Fibroblast of skin of abdomen (primary cell): ENCODE data around the gene KRT82.
"Not testable (repeated sequence)": the region's sequence is repeated elsewhere in the genome, so short reads cannot be mapped to it uniquely, and the experiment has no call there.

Experiments
- DNase-seq: peaks from one replicate; pipeline ENCODE4 v3.0.0-alpha.2; 2013

The KRT82 gene

DNA sequence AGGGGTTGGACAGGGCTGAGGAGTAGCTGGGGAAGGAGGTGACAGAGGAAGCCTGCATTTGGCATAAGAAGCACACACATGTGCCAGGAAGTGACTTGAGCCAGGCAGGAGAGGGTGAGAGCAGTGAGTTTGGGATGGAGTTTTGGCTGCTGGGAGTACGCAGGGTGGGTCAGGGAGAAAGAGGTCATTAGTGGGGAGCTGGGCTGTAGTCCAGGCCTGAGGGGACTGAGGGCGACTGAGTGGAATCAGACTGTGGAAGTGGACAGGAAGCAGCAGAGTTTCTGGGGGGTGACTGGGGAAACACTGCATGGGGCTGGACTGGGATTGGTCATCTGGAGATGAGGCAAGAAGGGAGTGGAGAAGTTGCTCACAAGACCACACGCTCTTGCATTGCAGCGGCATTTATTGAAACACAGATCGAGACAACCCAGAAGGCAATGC lies 46.5 kb downstream of the KRT82 start:
- DNase-seq = no peak

DNA sequence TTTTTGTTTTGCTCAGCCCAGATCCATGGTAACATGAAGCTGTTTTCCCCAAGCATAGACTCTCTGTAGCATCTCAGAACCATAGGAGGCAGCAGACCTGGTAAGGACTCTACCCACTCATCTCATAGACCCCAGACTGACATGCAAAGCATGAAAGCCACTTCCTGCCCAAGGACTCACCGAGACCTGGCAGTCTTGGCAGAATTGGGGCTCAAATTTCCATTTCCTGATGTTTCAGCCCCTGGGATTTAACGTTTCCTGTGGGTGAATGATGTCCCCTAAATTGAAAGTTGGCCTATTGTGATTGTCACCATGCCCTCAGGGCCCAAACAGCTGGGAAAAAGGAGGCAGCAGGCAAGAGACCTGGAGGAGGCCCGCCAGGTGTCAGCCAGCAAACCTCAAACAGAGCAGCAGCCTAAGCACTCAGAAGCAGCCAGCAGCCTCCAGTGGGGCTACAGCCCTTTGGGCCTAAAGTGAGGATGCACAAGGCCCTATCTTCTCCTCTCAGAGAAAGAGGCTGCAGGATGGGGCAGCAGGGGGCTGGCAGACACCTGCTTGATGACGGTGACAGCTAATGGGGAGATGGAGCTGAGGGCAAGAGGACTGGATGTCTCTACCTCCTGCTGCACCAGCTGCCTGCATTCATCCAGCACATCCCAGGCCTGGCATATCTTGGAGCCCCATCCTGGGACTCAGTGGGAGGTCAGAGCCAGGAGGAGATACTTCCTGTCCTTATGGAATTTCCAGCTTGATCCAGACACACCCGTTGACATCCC lies 47.4 kb downstream of the KRT82 start:
- peak; percentile 2 for DNase-seq

DNA sequence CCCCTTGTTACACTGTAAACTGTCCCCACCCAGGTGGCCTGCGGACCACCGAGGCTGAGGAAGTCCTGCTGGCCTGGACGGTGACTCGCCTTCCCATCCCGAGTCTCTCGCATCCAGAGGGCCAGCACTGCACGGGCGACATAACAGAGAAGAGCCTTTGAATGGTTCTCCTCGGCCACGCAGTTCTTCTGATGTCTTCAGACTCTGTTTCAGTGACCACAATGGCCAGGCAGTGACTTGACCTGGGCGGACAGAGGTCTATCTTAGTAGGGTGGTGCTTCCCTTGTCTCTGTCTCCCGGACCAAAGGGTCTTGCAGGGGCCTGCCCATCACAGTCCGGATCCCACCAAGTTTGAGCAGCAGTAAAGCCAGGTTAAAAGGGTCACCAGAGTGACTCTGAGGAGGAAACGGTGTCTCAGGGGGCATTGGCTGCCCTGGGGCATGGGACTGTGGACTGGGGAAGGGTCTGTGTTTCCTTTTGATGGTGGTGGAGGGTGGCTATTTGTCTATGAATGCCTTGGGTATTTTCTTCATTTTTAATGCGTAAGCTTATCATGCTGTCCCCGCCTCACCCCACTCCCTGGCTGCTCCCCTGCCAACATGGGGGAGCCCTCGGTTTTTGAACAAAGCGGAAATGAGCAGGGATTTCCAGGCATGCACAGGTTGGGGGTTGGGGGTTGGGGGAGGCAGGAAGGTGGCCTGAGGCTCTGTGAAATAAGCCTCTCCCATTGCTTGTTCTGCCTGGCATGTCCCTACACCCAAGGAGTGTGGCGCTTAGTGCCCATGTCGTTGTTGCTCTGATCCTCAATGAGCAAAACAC lies 49.2 kb downstream of the KRT82 start:
- DNase-seq = no peak

DNA sequence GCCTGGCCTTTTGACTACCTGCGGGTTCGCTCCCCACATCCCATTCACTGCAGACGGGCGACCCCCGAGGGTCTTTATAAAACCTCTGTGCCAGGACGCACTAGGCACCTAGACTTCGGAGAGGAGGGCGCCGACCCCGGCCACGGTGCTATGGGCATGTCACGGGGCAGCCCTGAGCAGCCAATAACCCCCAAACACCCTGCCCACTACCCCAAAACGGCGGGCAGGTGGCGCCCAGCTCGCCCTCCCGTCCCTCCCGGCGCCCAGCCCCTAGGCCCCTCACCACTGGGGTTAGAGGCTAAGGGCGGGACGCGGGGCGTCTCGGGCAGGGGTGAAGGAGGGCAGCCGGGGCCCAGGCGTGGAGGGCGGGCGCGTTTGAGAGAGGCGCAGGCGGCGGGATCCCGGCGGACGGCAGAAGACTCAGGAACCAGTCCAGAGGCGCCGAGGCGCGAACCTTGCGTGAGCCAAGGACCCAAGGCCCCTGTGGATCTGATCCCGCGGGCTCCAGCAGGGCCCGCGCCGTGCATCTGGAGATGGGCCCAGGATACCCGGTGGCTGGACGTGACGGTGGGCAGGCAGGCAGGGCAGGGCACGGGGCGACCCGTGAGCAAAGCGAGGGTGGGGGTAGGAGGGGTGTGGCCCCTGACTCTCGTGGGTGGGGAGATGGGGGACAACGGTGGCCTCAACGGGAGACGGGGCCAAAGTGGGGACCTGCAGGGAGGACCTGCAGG lies 49.9 kb downstream of the KRT82 start:
- DNase-seq = no peak

DNA sequence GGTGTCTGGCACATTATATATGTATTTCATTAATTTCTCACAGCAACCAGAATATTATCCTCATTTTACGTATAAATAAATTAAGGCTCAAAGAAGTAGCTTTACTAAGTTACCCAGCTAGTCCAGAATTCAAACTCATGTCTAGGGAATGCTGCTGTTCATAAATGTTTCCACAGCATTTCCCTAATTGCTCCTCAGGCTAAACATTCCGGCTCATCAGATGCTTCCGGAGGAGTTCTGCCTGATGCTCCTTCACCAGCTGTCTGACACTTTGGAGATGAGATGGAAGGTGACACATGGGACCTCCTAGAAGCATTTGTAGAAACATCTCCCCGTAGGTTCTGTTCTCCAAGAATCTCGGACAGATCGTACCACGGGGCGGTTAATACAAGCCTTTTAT lies 51.0 kb downstream of the KRT82 start:
- DNase-seq = peak; percentile 2

DNA sequence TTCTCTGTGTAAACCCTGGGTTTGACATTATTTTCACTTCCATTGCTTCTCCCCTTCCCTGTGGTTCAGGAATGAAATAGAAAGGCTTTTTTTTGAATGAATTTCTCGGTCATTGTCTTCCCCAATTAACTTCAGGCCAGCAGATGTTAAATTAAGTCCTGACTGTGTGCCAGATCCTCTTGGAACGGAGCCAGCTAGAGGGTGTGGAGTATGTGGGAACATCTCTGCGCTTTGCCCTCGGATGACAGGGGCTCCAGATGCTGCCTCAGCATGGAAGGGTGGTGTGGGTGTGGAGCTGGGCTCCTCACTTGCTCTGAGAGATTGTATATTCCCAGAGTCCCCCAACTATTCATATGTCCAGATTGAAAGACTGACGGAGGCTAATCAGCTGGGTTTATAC lies 51.9 kb downstream of the KRT82 start:
- DNase-seq = no peak

DNA sequence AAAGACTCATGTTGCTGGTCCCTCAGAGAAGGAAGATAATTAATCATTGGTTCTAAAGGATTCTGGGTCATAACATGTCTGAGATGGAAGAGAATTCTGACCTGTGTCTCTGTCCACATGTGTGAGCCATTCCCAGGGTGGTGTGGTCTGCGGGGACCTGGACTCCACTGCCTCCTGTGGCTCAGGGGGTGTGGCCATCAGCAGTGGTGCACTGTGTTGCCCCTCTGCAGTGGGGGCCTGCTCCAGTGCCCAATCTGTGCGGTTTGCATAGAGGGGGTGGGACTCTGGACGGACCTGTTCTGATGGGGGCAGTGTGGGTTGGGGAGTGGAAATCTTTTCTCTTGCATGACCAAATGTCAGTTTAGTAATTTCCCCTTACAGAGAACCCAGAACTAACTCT lies 52.4 kb downstream of the KRT82 start:
- DNase-seq = no peak

DNA sequence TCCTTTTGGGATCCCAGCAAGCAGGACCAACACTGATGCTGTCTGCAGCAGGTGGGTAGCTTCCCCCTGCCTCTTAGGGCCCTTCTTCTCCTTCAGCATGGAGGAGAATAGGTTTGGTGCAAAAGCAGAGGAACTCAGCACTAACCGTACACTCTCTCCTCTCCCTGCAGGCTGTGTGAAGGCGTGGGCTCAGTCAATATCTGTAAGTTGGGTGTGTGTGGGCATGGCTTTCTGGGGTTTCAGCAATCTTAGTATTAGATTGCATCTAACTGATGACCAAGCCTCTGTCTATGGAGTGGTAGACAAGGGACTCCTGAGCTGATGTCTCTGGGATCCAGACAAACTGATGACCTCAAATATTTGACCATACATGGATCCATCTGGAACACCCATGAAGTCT lies 53.2 kb downstream of the KRT82 start:
- no peak for DNase-seq

DNA sequence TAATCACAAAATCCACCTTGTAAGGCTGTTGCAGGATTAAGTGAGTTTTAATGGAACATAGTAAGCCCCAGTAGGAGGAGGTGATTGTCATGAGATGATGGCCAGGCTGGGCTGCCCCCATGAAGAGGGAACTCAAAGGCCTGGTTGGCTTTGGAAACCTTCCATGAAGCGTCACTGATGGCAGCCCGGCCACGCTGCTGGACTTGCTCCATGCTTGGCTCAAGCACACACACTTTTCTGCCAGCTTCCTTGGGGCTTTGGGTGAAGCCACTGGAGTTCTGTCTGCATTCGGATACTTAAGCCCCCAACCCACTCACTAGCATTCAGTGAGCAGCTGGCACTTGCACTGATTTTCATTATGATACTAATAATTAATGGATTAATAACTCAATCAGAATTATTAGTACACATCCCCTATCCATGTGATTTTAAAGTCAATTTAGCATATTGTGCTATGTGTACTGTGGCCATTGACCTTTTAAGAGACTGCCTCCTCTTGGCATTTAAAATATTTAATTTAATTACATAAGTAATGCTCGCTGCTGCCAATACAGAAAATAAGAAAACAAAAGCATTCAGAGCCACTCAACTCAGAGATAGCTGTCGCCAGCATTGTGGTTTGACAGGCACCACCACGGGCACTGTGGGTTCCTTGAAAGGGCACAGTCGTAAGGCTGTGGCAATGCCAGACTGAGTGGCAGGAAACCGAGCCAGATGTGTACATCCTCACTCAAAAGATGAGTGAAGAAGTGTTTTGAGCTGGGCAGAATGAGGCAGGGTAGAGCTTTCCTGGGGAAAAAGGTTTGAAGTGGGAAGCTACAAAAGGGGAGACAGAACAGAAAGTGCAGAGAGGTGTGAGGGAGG lies 54.7 kb downstream of the KRT82 start:
- no peak for DNase-seq

DNA sequence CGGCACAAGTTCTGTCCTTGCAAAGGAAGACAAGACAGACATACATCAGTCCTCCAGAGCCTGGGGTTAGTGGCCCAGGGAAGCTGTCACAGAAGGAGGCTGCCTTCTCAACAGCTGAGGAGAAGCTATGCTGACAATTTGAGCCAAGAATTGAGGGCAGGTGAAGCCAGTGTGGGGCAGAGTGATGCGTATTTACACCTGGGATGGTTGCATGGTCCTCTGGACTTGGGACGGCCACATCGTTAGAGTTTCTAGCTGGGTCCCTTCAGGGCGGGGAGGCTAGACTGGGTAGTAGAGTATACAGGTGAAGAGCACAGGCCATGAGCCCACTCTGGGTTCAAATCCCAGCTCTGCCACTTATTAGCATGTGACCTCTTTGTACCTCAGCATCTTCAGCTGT lies 55.3 kb downstream of the KRT82 start:
- DNase-seq = no peak

DNA sequence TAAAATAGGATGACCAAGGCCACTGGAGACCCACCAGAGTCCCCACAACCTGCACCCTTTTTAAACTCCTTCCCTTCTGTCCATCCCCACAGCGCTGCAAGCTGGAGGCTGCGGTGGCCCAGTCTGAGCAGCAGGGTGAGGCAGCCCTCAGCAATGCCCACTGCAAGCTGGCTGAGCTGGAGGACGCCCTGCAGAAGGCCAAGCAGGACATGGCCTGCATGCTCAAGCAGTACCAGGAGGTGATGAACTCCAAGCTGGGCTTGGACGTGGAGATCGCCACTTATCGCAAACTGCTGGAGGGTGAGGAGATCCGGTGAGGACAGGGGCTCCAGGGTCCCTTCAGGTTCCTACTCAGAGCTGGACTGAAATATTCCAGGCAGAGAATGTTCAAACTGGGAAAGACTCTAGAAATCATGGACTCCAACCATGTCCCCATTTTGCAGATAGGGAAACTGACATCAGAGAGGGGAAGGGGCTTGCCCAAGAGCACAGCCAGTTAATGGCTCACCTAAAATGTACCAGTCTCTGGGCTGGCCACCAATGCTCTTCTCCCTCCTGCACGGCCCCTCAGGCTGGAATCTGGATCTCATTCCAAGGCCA lies 56.0 kb downstream of the KRT82 start:
- no peak for DNase-seq

DNA sequence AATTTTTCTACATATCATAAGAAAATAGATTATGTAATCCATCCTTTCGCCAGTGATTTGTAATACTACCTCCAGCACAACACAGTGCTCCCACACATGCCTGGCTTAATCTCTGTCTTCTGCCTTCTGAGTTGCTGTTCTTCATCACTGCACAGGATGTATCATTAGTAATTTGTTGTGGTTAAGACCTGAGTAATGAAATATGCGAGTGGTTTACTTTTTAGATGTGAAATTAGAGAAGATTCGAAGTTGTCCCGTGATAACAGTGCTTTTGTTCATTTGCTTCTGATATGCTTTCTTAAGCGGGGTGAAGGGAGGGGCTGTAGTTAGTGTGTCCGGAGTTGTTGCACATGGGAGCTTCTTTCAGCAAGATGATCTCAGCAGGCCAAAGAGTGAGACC lies 56.9 kb downstream of the KRT82 start:
- no peak for DNase-seq

DNA sequence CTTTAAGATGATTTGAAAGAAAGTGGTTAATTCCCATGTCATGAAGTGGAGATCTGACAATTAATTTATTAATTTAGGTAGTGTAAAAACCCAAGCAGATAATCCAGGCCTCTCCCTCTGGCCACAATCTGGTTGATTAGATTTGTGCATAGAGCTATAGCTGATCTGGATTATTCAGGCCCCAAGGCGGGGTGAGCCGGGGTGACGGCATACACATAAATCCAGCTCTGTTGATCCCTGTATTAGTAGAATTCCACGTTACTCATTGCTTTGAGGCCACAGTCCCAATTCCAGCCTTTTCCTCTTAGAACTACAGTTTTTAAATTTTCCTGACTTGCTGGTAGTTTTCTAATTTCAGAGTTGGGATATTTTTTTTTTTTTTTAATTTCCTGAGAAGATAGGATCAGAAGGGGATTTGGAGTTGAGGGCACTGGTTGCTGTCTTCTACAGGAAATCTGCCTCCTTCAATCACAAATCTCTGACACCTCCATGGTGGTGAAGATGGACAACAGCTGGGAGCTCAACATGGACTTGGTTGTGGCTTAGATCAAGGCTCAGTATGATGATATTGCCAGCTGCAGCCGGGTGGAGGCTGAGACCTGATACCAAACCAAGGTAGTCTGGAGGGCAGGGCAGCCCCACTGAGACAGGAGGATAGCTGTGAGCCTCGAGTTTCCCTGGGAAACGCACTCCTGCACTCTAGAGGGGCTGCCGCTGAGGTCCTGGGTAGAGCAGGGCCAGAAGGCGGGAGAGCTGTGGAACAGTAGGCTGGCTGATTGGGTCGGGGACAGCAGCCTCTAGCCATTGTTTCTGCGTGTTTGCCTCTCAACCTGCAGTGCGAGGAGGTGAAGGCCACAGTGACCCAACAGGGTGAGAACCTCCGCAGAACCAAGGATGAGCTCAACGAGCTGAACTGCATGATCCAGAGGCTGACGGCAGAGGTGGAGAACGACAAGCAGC lies 58.3 kb downstream of the KRT82 start:
- no peak for DNase-seq

DNA sequence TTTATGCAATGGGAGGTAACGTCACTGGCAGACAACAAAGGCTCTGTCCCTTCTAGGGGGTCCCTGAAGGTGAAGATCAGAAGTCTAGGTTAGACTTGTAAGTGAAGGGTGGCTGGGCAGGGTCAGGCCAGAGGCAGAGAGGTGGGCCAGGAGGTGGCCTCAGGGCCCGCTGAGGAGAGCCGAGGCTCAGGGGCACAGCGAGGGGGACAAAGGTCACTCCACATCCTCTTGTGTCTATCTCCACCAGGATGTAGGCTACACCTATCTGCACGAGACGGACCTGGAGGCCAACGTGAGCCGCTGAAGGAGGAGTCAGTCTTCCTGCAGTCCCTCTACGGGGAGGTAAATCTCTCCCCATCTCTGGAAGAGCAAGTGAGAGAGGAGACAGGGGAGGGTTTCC lies 59.1 kb downstream of the KRT82 start:
- no peak for DNase-seq

DNA sequence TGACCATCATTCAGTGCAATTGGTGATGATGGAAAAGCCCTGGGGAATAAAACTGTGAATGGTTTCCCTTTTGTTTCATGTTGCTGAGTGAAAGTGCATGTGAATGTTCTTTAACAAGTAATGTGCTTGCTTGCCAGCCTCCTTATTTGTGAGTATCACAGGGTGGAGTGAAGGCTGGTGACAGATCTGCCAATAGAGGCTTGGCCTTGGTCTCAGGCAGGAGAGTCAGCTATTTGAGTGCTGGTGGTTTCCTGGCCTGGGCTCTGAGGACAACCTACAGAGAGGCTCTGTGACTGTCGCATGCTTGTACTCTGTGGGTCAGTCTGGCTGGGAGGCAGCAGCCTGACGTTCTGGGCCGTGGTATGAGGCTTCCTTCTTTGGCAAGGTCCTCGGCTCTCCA lies 59.5 kb downstream of the KRT82 start:
- no peak for DNase-seq

DNA sequence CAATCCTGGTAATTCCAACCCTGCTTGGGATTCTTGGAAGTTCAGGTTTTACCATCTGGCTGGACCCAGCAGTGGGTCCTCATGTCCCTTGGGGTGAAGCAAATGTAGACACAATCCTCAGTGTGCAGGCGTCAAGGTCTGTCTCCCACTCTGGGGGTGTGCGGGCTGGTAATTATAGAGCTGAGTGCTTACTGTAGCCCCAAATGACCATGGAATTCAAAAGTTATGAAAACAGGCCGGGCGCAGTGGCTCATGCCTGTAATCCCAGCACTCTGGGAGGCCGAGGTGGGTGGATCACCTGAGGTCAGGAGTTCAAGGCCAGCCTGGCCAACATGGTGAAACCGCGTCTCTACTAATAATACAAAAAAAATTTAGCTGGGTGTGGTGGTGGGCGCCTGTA lies 61.1 kb downstream of the KRT82 start:
- DNase-seq = not testable (repeated sequence)

DNA sequence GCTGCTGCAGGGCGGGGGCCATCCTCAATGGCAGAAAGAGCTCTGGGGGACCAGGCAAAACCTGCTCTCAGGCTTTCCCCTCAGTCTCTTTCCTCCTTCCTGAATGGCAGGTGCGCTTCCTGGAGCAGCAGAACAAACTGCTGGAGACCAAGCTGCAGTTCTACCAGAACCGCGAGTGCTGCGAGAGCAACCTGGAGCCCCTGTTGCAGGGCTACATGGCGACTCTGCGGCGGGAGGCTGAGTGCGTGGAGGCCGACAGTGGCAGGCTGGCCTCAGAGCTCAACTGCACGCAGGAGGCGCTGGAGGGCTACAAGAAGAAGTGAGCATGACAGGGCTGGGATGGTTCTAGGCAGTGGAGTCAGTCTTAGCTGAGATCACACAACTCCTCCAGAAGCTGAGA lies 62.0 kb downstream of the KRT82 start:
- DNase-seq = no peak
